ENCODE results near the gene RERE.
A peak's percentile ranks its signal among the peaks of the same experiment; 100 is the strongest.

Gene RERE

GRCh38 chr1:8574985-8575384 lies 242.5 kb downstream of the RERE start:
- no peak for TF ChIP-seq CTCF (IDR thresholded peaks at IDR 0.05; ENCODE audit: low read depth, low read length)

GRCh38 chr1:8572106-8572505 lies 245.3 kb downstream of the RERE start:
- no peak for DNase-seq (ENCODE audit: extremely low read depth, low read depth)
- TF ChIP-seq CTCF (IDR thresholded peaks at IDR 0.05; ENCODE audit: low read depth, low read length), result no peak

More at GRCh38 chr1:8574985-8575384, 242.5 kb downstream of the RERE start:
- DNase-seq (ENCODE audit: extremely low read depth, low read depth), result no peak

DNA sequence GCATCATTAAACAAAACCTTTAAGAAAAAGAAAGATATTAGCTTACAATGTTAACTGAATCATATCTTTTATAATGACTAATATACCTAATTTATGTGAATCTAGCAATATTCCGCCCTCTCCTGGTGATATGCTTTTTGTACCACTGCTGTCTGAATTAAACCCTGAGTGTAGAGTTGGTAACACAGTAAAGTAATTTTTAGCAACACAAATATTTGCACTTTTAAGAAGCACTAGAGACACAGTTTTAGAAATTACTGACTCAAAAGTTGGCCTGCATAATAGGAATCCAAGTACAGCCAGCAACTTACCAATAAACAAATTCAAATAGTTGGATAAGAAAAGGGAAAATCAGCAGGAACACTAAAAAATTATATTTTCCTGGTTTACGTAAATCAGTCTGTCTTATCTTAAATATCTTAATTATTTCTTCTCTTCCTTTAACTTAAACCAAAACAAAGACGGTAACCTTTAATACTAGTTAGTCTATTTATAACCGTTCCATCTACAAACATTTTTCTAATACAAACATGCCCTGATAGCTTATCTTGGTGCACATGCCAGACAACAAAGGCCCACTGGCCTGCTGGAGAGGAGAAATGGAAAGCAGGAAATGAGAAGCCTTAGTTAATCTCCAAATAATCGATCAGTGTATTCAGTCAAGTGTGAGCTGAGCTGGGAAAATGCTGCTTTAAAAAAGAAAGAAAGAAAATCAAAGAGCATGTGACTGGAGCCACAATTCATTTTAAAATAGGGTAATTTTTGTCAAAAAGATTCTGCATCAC lies 246.0 kb downstream of the RERE start:
- DNase-seq (ENCODE audit: extremely low read depth, low read depth), result no peak
- peak; percentile 52 for TF ChIP-seq CTCF (IDR thresholded peaks at IDR 0.05; ENCODE audit: low read depth, low read length)

DNA sequence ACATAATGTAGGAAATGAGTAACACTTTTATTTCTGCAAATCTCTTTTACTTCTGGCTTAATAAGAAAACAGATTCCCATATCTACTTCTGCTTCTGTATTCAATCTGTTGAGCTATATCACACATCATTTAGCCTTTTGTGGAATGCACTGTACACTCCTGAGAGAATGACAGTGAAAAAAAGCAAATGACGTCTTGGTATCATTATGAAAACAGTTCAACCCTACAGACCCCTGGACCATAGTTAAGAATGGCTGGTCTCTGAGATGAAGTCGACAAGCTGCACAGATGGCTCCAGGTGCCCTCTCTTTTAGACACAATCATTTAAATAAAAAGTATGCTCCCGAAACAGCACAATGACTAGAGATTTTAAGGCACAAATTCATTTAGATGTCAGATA lies 247.0 kb downstream of the RERE start:
- no peak for TF ChIP-seq CTCF (IDR thresholded peaks at IDR 0.05; ENCODE audit: low read depth, low read length)

DNA sequence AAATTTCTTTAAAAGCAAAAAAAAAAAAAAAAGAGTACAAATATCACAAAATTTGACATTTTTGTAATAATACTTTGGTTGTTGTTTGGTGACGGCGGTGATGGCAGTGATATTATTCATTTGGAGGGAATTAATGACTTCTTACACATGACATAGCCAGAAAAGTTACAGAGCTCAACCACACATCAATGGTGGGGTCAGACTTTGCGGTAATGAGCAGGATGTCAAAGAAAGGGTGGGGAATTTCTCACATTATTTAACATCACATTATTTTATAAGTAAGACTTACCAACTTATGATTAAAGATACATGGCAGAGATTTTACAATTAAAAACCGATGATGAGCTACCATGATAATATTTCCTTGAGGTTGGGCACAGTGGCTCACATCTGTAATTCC lies 248.2 kb downstream of the RERE start:
- TF ChIP-seq CTCF (IDR thresholded peaks at IDR 0.05; ENCODE audit: low read depth, low read length), result no peak
- DNase-seq (ENCODE audit: extremely low read depth, low read depth), result no peak

More for the DNA sequence above, 247.0 kb downstream of the RERE start:
- DNase-seq (ENCODE audit: extremely low read depth, low read depth), result no peak

- TF ChIP-seq CTCF (IDR thresholded peaks at IDR 0.05; ENCODE audit: low read depth, low read length), result no peak
- DNase-seq (ENCODE audit: extremely low read depth, low read depth), result no peak
Measured at GRCh38 chr1:8568837-8569236, 248.6 kb downstream of the RERE start.

GRCh38 chr1:8567146-8567545 lies 250.3 kb downstream of the RERE start:
- no peak for TF ChIP-seq CTCF (IDR thresholded peaks at IDR 0.05; ENCODE audit: low read depth, low read length)
- no peak for DNase-seq (ENCODE audit: extremely low read depth, low read depth)
